Measurements from ENCODE around the gene COL8A2.
A peak's percentile ranks its signal among the peaks of the same experiment; 100 is the strongest.

COL8A2 gene

GRCh38 chr1:36092798-36093185, 32.2 kb downstream of the COL8A2 start:
- no peak for DNase-seq (ENCODE audit: low read depth)
- TF ChIP-seq CTCF (IDR thresholded peaks at IDR 0.05; ENCODE audit: control insufficient read depth, insufficient read depth, low read depth, low read length, missing control alignments), result no peak
- H3K4me3 ChIP-seq (ENCODE audit: control insufficient read depth, low read depth, low read length), result no peak overlapping the region

GRCh38 chr1:36092166-36092797, 32.7 kb downstream of the COL8A2 start:
- TF ChIP-seq CTCF (IDR thresholded peaks at IDR 0.05; ENCODE audit: control insufficient read depth, insufficient read depth, low read depth, low read length, missing control alignments), result no peak
- no peak for DNase-seq (ENCODE audit: low read depth)
- no peak overlapping the region for H3K4me3 ChIP-seq (ENCODE audit: control insufficient read depth, low read depth, low read length)

GRCh38 chr1:36091698-36092097, 33.3 kb downstream of the COL8A2 start:
- no peak for DNase-seq (ENCODE audit: low read depth)
- H3K4me3 ChIP-seq (ENCODE audit: control insufficient read depth, low read depth, low read length), result no peak overlapping the region
- TF ChIP-seq CTCF (IDR thresholded peaks at IDR 0.05; ENCODE audit: control insufficient read depth, insufficient read depth, low read depth, low read length, missing control alignments), result no peak

- DNase-seq (ENCODE audit: low read depth), result no peak
- TF ChIP-seq CTCF (IDR thresholded peaks at IDR 0.05; ENCODE audit: control insufficient read depth, insufficient read depth, low read depth, low read length, missing control alignments), result no peak
- no peak overlapping the region for H3K4me3 ChIP-seq (ENCODE audit: control insufficient read depth, low read depth, low read length)
These were observed 33.9 kb downstream of the COL8A2 start for GRCh38 chr1:36091141-36091540.

- DNase-seq (ENCODE audit: low read depth), result no peak
- TF ChIP-seq CTCF (IDR thresholded peaks at IDR 0.05; ENCODE audit: control insufficient read depth, insufficient read depth, low read depth, low read length, missing control alignments), result no peak
- peak overlapping the region; percentile 60 for H3K4me3 ChIP-seq (ENCODE audit: control insufficient read depth, low read depth, low read length)
These were observed 35.5 kb downstream of the COL8A2 start for GRCh38 chr1:36089393-36090121.

GRCh38 chr1:36088577-36089392, 36.2 kb downstream of the COL8A2 start, which contains the start of gene ADPRS:
Gene ADPRS, plus strand, starts transcription at chr1:36088892. Its CDS starts 13 bp downstream, at chr1:36088905.
- DNase-seq (ENCODE audit: low read depth), result no peak
- peak; percentile 79 for TF ChIP-seq CTCF (IDR thresholded peaks at IDR 0.05; ENCODE audit: control insufficient read depth, insufficient read depth, low read depth, low read length, missing control alignments)
- H3K4me3 ChIP-seq (ENCODE audit: control insufficient read depth, low read depth, low read length), result peak within 1 kb of the TSS; percentile 60

Data from AG09309 (cell line).